Transverse colon (tissue), 3 donors: ENCODE results near the gene LRCOL1.

Source experiments
- EP300 ChIP-seq: sonication (generic); formaldehyde crosslinking; IDR thresholded peaks from one replicate; pipeline ENCODE4 v1.6.1; 2017; ENCODE audit warnings: antibody characterized with exemption, low read depth
- POLR2A ChIP-seq: fragments of 450-650 bp; IDR thresholded peaks from one replicate; pipeline ENCODE4 v1.6.1; 2016; ENCODE audit warnings: antibody characterized with exemption, mild to moderate bottlenecking, moderate library complexity
- TF ChIP-seq, protein P1 (sequence below), 5 experiments: fragments of 200-600 bp in 3 of 5; fragments of 450-650 bp in 2 of 5; sonication (generic) in 3 of 5; IDR thresholded peaks; 1 replicate in 2 of 5; 2 replicates in 3 of 5; pipeline ENCODE4 v1.5.1; 2016 to 2017; ENCODE audit warnings: antibody characterized with exemption in 5 of 5, inconsistent platforms in 3 of 5, mild to moderate bottlenecking in 2 of 5, moderate library complexity in 1 of 5

GRCh38 chr12:132593938-132594358 lies 16.4 kb downstream of the LRCOL1 start:
- TF ChIP-seq EP300: no peak
- TF ChIP-seq, protein P1, sequence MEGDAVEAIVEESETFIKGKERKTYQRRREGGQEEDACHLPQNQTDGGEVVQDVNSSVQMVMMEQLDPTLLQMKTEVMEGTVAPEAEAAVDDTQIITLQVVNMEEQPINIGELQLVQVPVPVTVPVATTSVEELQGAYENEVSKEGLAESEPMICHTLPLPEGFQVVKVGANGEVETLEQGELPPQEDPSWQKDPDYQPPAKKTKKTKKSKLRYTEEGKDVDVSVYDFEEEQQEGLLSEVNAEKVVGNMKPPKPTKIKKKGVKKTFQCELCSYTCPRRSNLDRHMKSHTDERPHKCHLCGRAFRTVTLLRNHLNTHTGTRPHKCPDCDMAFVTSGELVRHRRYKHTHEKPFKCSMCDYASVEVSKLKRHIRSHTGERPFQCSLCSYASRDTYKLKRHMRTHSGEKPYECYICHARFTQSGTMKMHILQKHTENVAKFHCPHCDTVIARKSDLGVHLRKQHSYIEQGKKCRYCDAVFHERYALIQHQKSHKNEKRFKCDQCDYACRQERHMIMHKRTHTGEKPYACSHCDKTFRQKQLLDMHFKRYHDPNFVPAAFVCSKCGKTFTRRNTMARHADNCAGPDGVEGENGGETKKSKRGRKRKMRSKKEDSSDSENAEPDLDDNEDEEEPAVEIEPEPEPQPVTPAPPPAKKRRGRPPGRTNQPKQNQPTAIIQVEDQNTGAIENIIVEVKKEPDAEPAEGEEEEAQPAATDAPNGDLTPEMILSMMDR (IDR thresholded peaks at IDR 0.05): no peak
- TF ChIP-seq POLR2A: peak; percentile 31
